Stimulated activated CD8-positive, alpha-beta memory T cell treated with anti-CD3 and anti-CD28 coated beads, Interleukin-15, amount 100 ng/mL, for 4 hours (primary cell): ENCODE data around the gene SH2D3A.
A peak's percentile ranks its signal among the peaks of the same experiment; 100 is the strongest.

ENCODE experiments used
- DNase-seq, 2 donors: peaks; one replicate each; pipeline ENCODE4 v3.0.0-alpha.2; 2020; ENCODE audit warnings: low read depth in 2 of 2

SH2D3A gene

DNA sequence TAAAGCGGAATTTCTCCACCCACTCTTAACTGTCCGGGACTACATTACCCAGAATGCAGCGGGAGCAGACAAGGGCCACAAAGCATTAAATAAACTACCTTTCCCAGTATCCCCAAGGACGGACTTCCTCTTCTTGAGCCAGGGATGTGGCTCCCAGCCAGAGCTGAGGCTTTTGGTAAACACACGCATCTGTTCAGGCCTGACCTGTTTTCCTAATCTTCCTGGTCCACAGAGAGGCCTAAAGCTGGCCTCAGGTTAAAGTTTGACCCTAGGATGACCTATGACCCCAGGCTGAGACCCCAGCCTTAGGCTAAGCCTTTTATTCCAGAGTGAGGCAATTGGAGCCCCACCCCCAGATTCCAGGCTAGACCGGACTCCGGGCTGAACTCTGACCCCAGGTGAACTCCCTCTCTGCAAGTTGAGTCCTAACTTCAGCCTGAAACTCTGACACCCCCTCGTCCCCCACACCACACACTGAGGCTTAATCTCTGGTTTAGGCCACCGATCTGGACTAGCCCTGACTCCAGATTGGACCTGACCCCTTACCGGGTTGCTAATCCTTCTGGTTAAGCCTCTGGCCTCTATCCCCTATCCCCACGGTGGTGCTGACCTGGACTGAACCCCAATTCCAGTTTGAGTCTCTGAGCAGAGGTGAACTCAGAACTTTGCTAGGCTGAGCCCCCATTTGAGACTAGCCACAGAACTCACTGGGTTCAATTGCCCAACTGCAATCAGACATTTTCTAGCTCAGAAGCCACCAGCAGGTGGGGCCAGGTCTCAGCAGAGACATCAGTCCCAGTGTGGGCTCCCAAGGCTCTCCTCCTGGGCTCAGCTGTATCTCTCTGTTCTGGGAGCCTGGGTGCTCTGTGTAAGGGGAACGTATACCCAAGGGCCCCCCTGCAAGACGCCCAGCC, 29.1 kb downstream of the SH2D3A start:
- DNase-seq: peak; percentile 47 to 50

GRCh38 chr19:6737284-6737872, 29.9 kb downstream of the SH2D3A start, which contains the start of gene GPR108:
Gene GPR108 (minus strand): TSS chr19:6737580. CDS start chr19:6737576, 4 bp downstream.
- peak; percentile 99 for DNase-seq

GRCh38 chr19:6736917-6737283, 30.3 kb downstream of the SH2D3A start:
- no peak for DNase-seq

DNA sequence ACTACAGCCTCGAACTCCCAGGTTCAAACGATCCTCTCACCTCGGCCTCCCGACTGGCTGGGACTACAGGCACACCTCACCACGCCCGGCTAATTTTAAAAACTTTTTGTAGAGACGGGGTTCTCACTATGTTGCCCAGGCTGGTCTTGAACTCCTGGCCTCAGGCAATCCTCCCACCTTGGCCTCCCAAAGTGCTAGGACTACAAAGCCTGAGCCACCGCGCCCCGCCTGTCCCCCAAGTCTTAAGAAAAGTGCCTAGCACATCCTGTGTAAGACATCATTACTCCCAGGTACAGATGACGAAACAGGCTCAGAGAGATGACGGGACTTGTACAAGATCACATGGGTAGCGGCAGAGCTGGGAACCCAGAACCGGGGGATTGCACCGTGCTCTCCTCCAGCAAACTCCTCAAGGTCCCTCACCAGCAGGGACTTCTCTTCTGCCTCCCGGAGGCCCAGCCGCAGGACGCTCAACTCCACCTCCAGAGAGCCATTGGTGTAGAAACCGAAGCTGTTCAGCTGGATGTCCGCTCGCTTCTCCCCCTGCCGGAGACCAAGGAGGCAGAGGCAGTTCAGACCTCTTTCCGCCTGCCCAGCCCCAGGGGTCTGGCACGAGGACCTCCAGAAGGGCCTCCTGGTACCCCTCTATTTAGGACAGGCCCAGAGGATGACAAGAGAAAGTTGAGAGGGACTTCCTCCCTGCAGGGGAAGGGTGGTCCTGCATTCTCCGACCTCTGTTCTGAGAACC, 30.9 kb downstream of the SH2D3A start:
- DNase-seq: peak; percentile 50

- no peak for DNase-seq
Measured at GRCh38 chr19:6735181-6735911, 31.9 kb downstream of the SH2D3A start.

- DNase-seq: no peak
Measured at GRCh38 chr19:6734096-6734696, 33.0 kb downstream of the SH2D3A start.

GRCh38 chr19:6733338-6734095, 33.7 kb downstream of the SH2D3A start:
- DNase-seq: no peak

GRCh38 chr19:6732803-6733337, 34.4 kb downstream of the SH2D3A start:
- no peak for DNase-seq

DNA sequence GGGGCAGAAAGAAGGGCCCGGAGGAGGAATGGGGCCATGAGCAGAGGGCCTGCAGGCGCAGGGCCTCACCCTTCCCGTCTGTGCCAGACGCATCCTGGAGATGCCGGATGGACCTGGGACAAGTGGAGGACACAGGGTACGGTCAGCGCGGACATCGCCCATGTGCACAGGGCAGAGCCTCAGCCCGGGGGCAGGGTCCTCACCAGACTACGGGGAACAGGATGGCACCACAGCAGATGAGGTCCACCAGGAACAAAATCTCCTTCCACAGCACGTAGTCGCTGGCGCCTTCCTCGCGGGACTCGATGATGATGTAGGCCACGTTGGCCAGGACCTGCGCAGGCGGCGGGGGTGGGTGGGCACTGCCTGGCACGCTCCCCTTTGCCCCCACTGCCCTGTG, 35.4 kb downstream of the SH2D3A start:
- DNase-seq: no peak

DNA sequence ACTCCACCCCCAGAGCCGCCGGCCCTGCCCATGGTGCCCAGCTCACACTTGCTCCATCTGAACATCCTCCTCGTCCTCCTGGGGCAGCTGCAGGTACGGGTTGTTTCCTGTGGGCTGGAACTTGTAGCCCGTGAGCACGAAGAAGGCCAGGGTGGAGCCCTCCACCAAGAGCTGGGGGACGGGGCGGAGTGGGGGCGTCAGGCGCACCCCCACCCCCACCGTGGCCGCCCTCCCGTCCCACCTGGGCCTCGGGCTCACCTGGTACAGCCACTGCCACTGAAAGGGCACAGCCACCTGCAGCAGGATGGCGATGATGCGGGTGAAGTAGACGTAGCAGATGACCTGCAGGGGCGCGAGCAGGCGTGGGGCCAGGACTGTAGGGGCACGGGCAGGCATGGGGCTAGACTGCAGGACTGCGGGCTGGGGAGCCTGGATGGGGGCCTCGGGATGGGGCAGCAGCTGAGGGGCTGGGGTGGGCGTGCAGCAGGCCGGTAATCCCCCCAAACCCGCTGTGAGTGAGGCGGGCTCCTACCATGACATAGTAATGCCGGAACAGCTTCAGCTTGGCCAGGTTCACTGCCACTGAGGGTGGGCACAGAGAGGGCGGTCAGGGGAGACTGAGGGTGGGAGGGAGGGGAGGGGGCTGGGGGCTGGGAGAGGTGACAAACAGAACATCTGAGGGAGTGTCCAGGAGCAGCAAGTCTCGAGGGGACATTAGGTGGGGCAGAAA, 36.1 kb downstream of the SH2D3A start:
- DNase-seq: no peak

GRCh38 chr19:6730153-6730804, 37.0 kb downstream of the SH2D3A start:
- no peak for DNase-seq

DNA sequence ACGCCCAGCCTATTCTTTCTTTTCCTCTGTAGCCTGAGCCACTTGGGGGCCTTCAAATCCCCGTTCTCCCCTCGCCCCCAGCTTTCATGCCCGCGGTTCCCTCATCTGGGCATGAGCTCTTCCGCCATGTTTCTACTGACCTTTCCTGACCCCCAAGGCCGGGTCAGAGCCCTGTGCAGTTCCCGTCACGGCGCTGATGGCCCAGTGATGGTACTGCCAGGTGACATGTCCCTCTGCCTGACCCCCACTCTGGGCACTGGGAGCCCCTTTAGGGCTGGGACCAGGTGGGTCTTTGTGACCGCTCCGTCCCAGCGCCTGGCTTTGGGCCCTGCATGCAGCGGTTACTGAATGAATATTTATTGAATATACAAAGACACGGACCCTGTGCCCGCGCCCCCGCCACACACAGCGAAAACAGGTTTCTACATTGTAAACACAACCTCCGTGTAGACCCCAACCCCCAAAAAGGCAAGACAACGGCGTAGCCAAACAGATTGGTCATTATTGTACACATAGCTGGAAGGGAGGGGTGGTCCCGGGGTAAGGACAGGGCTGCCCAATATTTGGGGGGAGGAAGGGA, 37.6 kb downstream of the SH2D3A start:
- no peak for DNase-seq

DNA sequence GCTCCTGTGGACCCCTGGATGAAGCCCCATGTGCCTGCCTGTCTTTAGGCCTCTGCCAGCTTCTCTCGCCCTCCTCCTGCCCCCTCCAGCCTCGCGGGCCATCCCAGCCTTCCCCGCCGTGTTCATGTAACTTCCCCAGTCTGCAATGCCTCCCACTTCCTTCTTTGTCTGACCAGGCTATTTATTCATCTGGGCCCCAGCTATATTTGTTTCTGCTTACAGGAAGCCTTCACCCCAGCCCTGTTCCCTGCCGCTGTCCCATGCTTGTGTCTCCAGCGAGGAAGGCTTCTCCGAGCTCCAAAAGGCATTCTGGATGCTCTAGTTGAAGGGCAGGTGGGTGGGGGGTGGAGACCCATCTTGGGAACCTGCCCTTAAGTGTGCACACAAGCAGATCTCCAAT, 38.9 kb downstream of the SH2D3A start:
- DNase-seq: no peak

DNA sequence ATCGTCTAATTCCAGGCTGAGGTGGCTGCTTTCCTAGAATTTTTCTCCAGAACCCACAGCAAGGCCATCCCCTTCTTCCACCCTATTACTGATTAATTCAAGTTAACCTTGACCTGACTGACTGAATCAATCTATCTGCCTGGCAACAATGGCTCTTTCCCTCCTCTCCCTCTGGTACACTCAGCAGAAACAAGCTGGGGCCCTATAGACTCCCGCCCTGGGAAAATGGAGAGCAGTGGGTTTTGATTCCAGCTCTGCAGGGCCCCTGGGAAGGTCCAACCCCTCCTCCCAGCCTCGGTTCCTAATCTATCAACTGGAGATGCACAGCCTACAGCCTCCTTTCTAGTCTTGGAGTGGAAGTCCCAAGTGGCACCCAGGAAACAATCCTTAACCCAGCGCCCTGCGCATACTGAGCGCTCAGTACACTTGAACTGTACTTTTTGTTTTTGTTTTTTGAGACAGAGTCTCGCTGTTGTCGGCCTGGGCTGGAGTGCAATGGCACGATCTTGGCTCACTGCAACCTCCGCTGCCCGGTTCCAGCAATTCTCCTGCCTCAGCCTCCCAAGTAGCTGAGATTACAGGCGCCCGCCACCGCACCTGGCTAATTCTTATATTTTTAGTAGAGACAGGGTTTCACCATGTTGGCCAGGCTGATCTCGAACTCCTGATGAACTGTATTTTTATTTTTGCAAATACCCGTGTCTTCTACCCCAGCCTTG, 41.6 kb downstream of the SH2D3A start:
- no peak for DNase-seq

DNA sequence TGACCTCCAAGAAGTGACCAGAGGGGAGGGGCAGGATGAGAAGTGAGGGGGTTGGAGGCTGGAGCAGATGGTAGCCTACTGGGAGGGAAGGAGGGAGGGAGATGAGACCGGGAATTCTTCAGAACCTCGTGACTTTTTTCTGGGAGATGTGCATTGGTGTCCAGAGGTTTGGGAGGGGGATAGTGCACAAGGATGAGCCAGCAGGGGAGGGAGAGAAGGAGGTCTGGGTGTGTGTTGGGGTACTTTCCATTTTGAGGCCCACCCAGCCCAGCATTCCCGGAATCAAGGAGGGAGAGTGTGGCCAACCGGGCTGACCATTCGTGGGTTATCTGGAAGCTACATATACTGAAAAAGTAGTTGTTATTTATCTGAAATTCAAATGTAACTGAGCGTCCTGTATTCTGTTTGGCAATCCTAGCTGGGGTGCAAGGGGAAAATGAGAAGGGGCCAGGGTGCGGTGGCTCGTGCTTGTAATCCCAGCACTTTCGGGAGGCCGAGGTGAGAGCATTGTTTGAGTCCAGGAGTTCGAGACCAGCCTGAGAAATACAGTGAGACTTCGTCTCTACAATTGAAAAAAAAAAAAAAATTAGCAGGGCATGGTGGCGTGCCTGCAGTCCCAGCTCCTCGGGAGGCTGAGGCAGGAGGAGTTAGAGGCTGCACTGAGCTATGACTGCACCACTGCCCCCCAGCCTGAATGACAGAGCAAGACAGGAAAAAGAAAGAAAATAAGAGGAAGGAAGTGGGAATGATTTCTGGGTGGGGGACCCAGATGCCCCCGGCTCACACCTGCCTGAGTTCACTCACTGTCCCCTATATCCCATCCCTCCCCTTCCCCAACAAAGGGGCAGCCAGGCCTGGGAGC, 42.4 kb downstream of the SH2D3A start:
- DNase-seq: no peak

DNA sequence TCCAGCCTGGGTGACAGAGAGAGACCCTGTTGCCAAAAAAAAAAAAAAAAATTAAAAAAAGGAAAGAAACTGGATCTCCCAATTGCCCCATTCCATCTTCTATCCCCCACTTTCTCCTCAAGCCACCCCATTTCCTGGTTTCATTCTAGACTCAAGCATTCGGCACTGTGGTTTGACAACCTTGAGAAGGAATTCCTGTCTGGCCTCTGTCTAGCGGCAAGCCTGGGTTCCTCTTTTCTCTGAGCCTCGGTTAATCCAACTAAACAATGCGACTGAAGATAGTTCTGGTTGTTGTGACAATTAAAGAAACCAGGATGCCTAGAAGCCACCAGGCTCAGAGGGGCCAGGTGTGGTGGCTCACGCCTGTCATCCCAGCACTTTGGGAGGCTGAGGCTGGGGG, 43.5 kb downstream of the SH2D3A start:
- DNase-seq: no peak

DNA sequence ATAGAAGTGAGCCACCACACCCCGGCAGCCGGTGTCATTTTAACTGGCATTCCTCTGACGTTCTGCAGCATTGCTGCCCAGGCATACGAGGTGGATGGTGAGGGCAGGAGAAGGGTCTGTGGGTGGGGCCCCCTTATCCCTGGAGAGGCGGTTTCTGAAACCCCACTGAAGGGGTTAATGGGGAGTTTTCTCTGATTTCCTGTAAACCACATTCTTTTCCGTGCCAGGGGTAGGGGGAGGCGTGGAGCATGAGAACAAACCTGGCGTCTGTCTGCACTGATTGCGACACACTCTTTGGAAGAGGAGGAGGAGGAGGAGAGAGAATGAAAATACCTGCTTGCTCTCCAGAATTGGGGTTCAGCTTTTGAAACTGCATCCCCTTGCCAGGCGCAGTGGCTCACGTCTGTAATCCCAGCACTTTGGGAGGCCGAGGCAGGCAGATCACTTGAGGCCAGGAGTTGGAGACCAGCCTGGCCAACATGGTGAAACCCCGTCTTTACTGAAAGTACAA, 44.1 kb downstream of the SH2D3A start:
- DNase-seq: no peak
